HepG2 (cell line): Measurements from ENCODE around the gene IL1A. TPM values are rescaled to one million over a fixed set of nuclear protein-coding genes. Genes with fewer than 3 reads are reported as not detected.

Experiments
- AHR ChIP-seq: IDR thresholded peaks from 2 replicates; pipeline ENCODE4 v1.6.1; 2018; ENCODE audit warnings: missing genetic modification reagents, missing compliant biosample characterization
- AKAP8 ChIP-seq: sonication (generic); formaldehyde crosslinking; IDR thresholded peaks from 2 replicates; pipeline ENCODE4 v1.5.1; 2020; ENCODE audit warnings: mild to moderate bottlenecking, missing genetic modification reagents
- ARNTL ChIP-seq: sonication (generic); formaldehyde crosslinking; IDR thresholded peaks from 2 replicates; pipeline ENCODE4 v1.4.0; 2020; ENCODE audit warnings: mild to moderate bottlenecking, missing genetic modification reagents
- FOXK1 ChIP-seq: sonication (generic); formaldehyde crosslinking; IDR thresholded peaks from 2 replicates; pipeline ENCODE4 v1.4.0; 2020; ENCODE audit warnings: low read depth, missing genetic modification reagents, borderline replicate concordance
- HNF1A ChIP-seq, 2 experiments: sonication (generic) in 1 of 2; formaldehyde crosslinking in 1 of 2; IDR thresholded peaks; 2 replicates each; pipeline versions ENCODE4 v1.4.0 to v1.6.1; 2016 to 2020; ENCODE audit warnings: borderline replicate concordance in 1 of 2, low read depth in 1 of 2, mild to moderate bottlenecking in 1 of 2, missing genetic modification reagents in 1 of 2
- KLF6 ChIP-seq: IDR thresholded peaks from 2 replicates; pipeline ENCODE4 v1.8.0; 2016; ENCODE audit warnings: missing biosample characterization, missing genetic modification reagents
- PRPF4 ChIP-seq: fragments of 200-400 bp; formaldehyde crosslinking; IDR thresholded peaks from 2 replicates; pipeline ENCODE4 v1.6.1; 2016; ENCODE audit warnings: low read length, low read depth; ENCODE audit not compliant: poor library complexity, severe bottlenecking
- RXRB ChIP-seq: IDR thresholded peaks from 2 replicates; pipeline ENCODE4 v1.6.1; 2016; ENCODE audit warnings: borderline replicate concordance, missing genetic modification reagents, missing compliant biosample characterization
- SIN3A ChIP-seq: IDR thresholded peaks from 2 replicates; pipeline ENCODE4 v1.6.1; 2011; ENCODE audit warnings: low read depth, mild to moderate bottlenecking, control low read depth, low read length, borderline replicate concordance
- YEATS2 ChIP-seq: sonication (generic); formaldehyde crosslinking; IDR thresholded peaks from 2 replicates; pipeline ENCODE4 v1.4.0; 2020; ENCODE audit warnings: missing genetic modification reagents, borderline replicate concordance
- ZBTB34 ChIP-seq: sonication (generic); formaldehyde crosslinking; IDR thresholded peaks from 2 replicates; pipeline ENCODE4 v1.8.0; 2022; ENCODE audit warnings: mild to moderate bottlenecking, missing genetic modification reagents
- ZNF362 ChIP-seq: sonication (generic); formaldehyde crosslinking; IDR thresholded peaks from 2 replicates; pipeline ENCODE4 v1.4.0; 2020; ENCODE audit warnings: missing genetic modification reagents, mild to moderate bottlenecking, borderline replicate concordance
- ZNF672 ChIP-seq: sonication (generic); formaldehyde crosslinking; IDR thresholded peaks from 2 replicates; pipeline ENCODE4 v1.8.1; 2022; ENCODE audit warnings: missing genetic modification reagents
- ZNF788 ChIP-seq: sonication (generic); formaldehyde crosslinking; IDR thresholded peaks from 2 replicates; pipeline ENCODE4 v1.5.0; 2020; ENCODE audit warnings: mild to moderate bottlenecking, missing genetic modification reagents, borderline replicate concordance
- polyA plus RNA-seq, 8 experiments: library from polyadenylated mRNA; depleted of rRNA in 3 of 8; stranded (reverse) in 7 of 8; unstranded in 1 of 8; fragments of >200 nt; fragmentation: Illumina TruSeq in 4 of 8; extraction: Trizol in 4 of 8; gene quantifications; 2 replicates each; pipeline versions ENCODE4 v1.2.1 to v1.2.3, GENCODE V29; 2011 to 2016; ENCODE audit warnings: low read depth in 4 of 8, missing spikeins in 1 of 8, mixed read lengths in 1 of 8; ENCODE audit not compliant: insufficient read depth in 1 of 8
- total RNA-seq, 5 experiments: library from RNA; depleted of rRNA; stranded (reverse); fragments of >200 nt; fragmentation: Illumina TruSeq; extraction: Trizol; gene quantifications; 2 replicates each; pipeline ENCODE4 v1.2.3, GENCODE V29; 2016; ENCODE audit warnings: low read depth in 1 of 5

Gene IL1A
- total and polyA plus RNA-seq, 2 of the 13 experiments (the other 11 are each of a cell fraction or from before 2014, with no cell fraction given), result not detected

GRCh38 chr2:112764071-112765044, 19.9 kb downstream of the IL1A start, which contains the start of gene CKAP2L (continued):
- peak; percentile 77; the same call in 1 of the 2 replicates for TF ChIP-seq ZNF672 (CRISPR knock-in tag)
- no peak for TF ChIP-seq HNF1A (IDR thresholded peaks at IDR 0.05; ENCODE audit: low read depth)
- peak; percentile 57; the same call in 1 of the 2 replicates for TF ChIP-seq HNF1A (CRISPR knock-in tag; IDR thresholded peaks at IDR 0.05; ENCODE audit: borderline replicate concordance)
- peak; percentile 51; the same call in 1 of the 2 replicates for TF ChIP-seq ZNF362 (CRISPR knock-in tag)
- TF ChIP-seq ZBTB34 (CRISPR knock-in tag), result peak; percentile 97
- TF ChIP-seq SIN3A, result peak; percentile 100
- 0 out of 2 replicates have a peak, but pooled peaks have one; percentile 64 for TF ChIP-seq KLF6 (CRISPR knock-in tag)
- TF ChIP-seq FOXK1 (CRISPR knock-in tag), result peak; percentile 97
- TF ChIP-seq PRPF4, result no peak
- peak; percentile 69; the same call in 1 of the 2 replicates for TF ChIP-seq YEATS2 (CRISPR knock-in tag)
- TF ChIP-seq RXRB (CRISPR knock-in tag), result peak; percentile 33; the same call in 1 of the 2 replicates
- TF ChIP-seq AHR (CRISPR knock-in tag), result peak; percentile 4; the same call in 1 of the 2 replicates
- TF ChIP-seq ZNF788, result peak; percentile 89
- peak; percentile 68; the same call in 1 of the 2 replicates for TF ChIP-seq AKAP8 (CRISPR knock-in tag)
- TF ChIP-seq ARNTL (CRISPR knock-in tag), result peak; percentile 45; the same call in 1 of the 2 replicates
